Right atrium auricular region (tissue), 2 donors: ENCODE results near the gene SPPL3. TPM values are rescaled to one million over a fixed set of nuclear protein-coding genes. Genes with fewer than 3 reads are reported as not detected.

Experiments used
- DNase-seq: peaks from one replicate; pipeline ENCODE4 v3.0.0-alpha.2; 2019; ENCODE audit warnings: low spot score
- H3K27ac ChIP-seq, 2 donors: fragments of 200-600 bp; sonication (generic); 1 replicate in 1 of 2; 2 replicates in 1 of 2; pipeline ENCODE4 v1.5.1; 2016 to 2019
- H3K27me3 ChIP-seq, 2 donors: fragments of 200-600 bp; sonication (generic); one replicate each; pipeline versions ENCODE4 v1.5.1 to v1.6.0; 2017 to 2019
- H3K36me3 ChIP-seq: fragments of 200-600 bp; sonication (generic); one replicate; pipeline ENCODE4 v1.5.1; 2016
- H3K4me1 ChIP-seq, 2 donors: fragments of 200-600 bp; sonication (generic); one replicate each; pipeline versions ENCODE4 v1.5.1 to v1.6.0; 2017 to 2019
- H3K4me3 ChIP-seq, 2 donors: fragments of 200-600 bp; sonication (generic); 1 replicate in 1 of 2; 2 replicates in 1 of 2; pipeline ENCODE4 v1.5.1; 2017 to 2019; ENCODE audit warnings: mild to moderate bottlenecking in 1 of 2, moderate library complexity in 1 of 2
- H3K9me3 ChIP-seq, 2 donors: fragments of 200-600 bp; sonication (generic); one replicate each; pipeline ENCODE4 v1.5.1; 2019
- CTCF ChIP-seq, 2 donors: fragments of 200-600 bp; sonication (generic); IDR thresholded peaks; one replicate each; pipeline ENCODE4 v1.5.1; 2019; ENCODE audit warnings: antibody characterized with exemption in 2 of 2
- total RNA-seq, 2 donors: library from RNA; depleted of rRNA; stranded (reverse); fragments of >200 nt; gene quantifications; one replicate each; pipeline ENCODE4 v1.1.0, GENCODE V29; 2016

SPPL3 gene
- total RNA-seq, 2 donors from 2014 or later, result 13.8 to 16.5 TPM

GRCh38 chr12:120760349-120761254 lies 143.6 kb downstream of the SPPL3 start:
- Histone ChIP-seq H3K27ac (peak overlapping the region; percentile 74 to 85), H3K36me3 (peaks cover 13% of the 10 kb centered on the region), H3K4me1 (peaks cover 0 to 19% of the 10 kb centered on the region in 2 donors), H3K4me3 (no peak overlapping the region), H3K27me3 (no peaks in the 10 kb centered on the region), H3K9me3 (no peaks in the 10 kb centered on the region)
- no peak for DNase-seq
- no peak for TF ChIP-seq CTCF (IDR thresholded peaks at IDR 0.05)

GRCh38 chr12:120759591-120760348 lies 144.4 kb downstream of the SPPL3 start:
- no peak for TF ChIP-seq CTCF (IDR thresholded peaks at IDR 0.05)
- peaks cover 0 to 19% of the 10 kb centered on the region in 2 donors for H3K4me1 ChIP-seq
- H3K27ac ChIP-seq, result peak overlapping the region; percentile 74 to 85
- peaks cover 5% of the 10 kb centered on the region for H3K36me3 ChIP-seq
- no peaks in the 10 kb centered on the region for H3K27me3 ChIP-seq
- no peak for DNase-seq
- no peaks in the 10 kb centered on the region for H3K9me3 ChIP-seq
- no peak overlapping the region for H3K4me3 ChIP-seq

DNA sequence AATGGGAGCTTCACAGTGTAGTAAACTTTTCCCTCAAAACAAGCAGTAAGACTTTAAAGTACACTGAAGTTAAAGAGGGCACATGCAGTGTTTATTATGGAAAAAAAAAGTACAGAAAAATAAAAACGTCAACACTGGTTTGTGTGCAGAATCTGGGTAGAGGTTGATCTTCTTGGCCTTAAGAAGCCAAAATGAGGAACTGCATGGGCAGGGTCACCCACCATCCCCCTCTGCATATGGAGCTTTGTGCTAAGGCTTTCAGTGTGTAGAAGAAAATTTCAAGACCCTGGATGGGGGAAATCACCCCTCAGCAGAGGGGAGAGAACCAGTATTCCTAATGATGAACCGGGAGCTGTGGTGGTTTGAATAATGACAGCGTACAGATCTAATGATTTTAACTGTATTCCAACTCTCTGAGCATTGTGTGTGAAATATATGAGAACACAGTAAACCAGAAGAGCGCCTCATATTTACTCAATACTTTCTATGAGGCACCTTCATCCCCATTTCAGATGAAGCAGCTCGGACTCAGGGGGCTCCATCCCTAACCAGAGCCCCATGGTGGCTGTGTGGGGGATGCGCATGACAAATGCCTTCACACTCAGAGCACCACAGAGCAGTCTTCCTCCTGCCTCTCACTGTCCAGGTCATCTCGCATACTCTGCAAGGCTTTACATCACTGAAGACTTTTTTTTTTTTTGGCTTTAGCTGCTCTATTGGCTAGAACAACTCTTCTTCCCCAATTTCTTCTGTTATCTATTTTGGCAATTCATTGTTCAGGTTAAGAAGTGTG lies 145.2 kb downstream of the SPPL3 start:
- Histone ChIP-seq H3K4me1 (peaks cover 0 to 19% of the 10 kb centered on the region in 2 donors), H3K27me3 (no peaks in the 10 kb centered on the region), H3K27ac (no peak overlapping the region), H3K36me3 (no peaks in the 10 kb centered on the region), H3K9me3 (no peaks in the 10 kb centered on the region), H3K4me3 (no peak overlapping the region)
- DNase-seq, result no peak
- no peak for TF ChIP-seq CTCF (IDR thresholded peaks at IDR 0.05)

DNA sequence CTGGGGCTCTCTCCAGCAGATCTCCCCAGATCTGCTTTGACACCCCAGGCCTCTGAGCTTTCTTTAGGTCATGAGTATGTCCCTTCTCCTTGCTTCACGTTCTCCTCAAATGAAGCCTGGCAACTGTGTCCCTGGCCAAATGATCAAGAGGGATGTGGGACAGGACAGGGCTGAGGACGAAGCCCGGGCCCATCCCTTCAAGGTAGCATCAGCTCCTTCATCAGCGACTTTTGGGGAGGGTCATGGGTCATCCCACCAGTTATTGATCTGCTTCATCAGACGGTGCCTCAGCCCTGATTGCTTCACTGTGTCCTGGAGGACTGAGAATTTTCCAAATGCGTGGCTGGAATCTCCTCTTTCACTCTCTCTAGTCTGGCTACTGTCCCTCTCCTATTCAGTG lies 146.2 kb downstream of the SPPL3 start:
- no peak for TF ChIP-seq CTCF (IDR thresholded peaks at IDR 0.05)
- Histone ChIP-seq H3K9me3 (no peaks in the 10 kb centered on the region), H3K4me1 (peaks cover 0 to 19% of the 10 kb centered on the region in 2 donors), H3K27ac (no peak overlapping the region), H3K27me3 (no peaks in the 10 kb centered on the region), H3K36me3 (no peaks in the 10 kb centered on the region), H3K4me3 (no peak overlapping the region)
- DNase-seq, result no peak

- H3K4me3 ChIP-seq, result no peak overlapping the region
- no peaks in the 10 kb centered on the region for H3K36me3 ChIP-seq
- no peaks in the 10 kb centered on the region for H3K9me3 ChIP-seq
- H3K4me1 ChIP-seq, result peaks cover 0 to 17% of the 10 kb centered on the region in 2 donors
- no peak for TF ChIP-seq CTCF (IDR thresholded peaks at IDR 0.05)
- no peak for DNase-seq
- H3K27ac ChIP-seq, result no peak overlapping the region
- no peaks in the 10 kb centered on the region for H3K27me3 ChIP-seq
Measured at GRCh38 chr12:120757226-120757742, 146.9 kb downstream of the SPPL3 start.
